Heart right ventricle (tissue), 16 donors: ENCODE data around the gene ARL8A. TPM values are rescaled to one million over a fixed set of nuclear protein-coding genes. Genes with fewer than 3 reads are reported as not detected.

Experiments used
- ATAC-seq, 8 donors: fragments of 200-7000 bp; cut with Tn5 transposase; one replicate each; pipeline ENCODE4 v1.9.1; 2020; ENCODE audit warnings: mild to moderate bottlenecking in 8 of 8, moderate library complexity in 8 of 8, moderate number of reproducible peaks in 1 of 8
- DNase-seq, 2 donors: peaks; one replicate each; pipeline ENCODE4 v3.0.0-alpha.2; 2020
- H3K27ac ChIP-seq, 10 donors: fragments of 200-600 bp; sonication (generic) in 2 of 10; one replicate each; pipeline versions ENCODE4 v1.5.0 to v1.8.0; 2020 to 2022; ENCODE audit warnings: mild to moderate bottlenecking in 3 of 10
- H3K27me3 ChIP-seq, 7 donors: fragments of 200-600 bp; one replicate each; pipeline ENCODE4 v1.8.0; 2021 to 2022; ENCODE audit warnings: mild to moderate bottlenecking in 2 of 7
- H3K36me3 ChIP-seq, 9 donors: fragments of 200-600 bp; sonication (generic) in 1 of 9; one replicate each; pipeline versions ENCODE4 v1.5.0 to v1.8.0; 2020 to 2022; ENCODE audit warnings: mild to moderate bottlenecking in 2 of 9
- H3K4me1 ChIP-seq, 9 donors: fragments of 200-600 bp; sonication (generic) in 1 of 9; one replicate each; pipeline versions ENCODE4 v1.5.0 to v1.8.0; 2020 to 2022; ENCODE audit warnings: mild to moderate bottlenecking in 4 of 9
- H3K4me3 ChIP-seq, 10 donors: fragments of 200-600 bp; sonication (generic) in 2 of 10; one replicate each; pipeline versions ENCODE4 v1.5.0 to v1.8.0; 2020 to 2022; ENCODE audit warnings: mild to moderate bottlenecking in 7 of 10, moderate library complexity in 2 of 10
- H3K9me3 ChIP-seq, 11 donors: fragments of 200-600 bp in 10 of 11; sonication (generic) in 2 of 11; one replicate each; pipeline versions ENCODE4 v1.5.0 to v1.8.0; 2013 to 2022; ENCODE audit warnings: mild to moderate bottlenecking in 2 of 11, control low read depth in 1 of 11, moderate library complexity in 1 of 11
- WGBS, 2 donors: extraction: QIAGEN DNeasy Blood & Tissue Kit; methylation state at CpG; one replicate each; pipeline ENCODE4 v1.1.7; 2013; ENCODE audit warnings: inconsistent platforms in 1 of 2; 5-methylcytosine and 5-hydroxymethylcytosine counted together
- intact Hi-C, 10 donors: fragments of 100-400 bp; cut with DNase I; formaldehyde crosslinking; loops; one replicate each; pipeline versions ENCODE4 v1.11.1 to v1.14.2; 2022
- polyA plus RNA-seq, 2 donors: library from polyadenylated mRNA; stranded (reverse); fragments of 200-250 nt; gene quantifications; one replicate each; pipeline ENCODE4 v1.2.3, GENCODE V29; 2013
- total RNA-seq, 10 donors: library from RNA; stranded (reverse); fragmentation: NEBNext Ultra II Directional in 3 of 10; extraction: Animal tissue kit (Norgen Biotek cat#: 25700) in 3 of 10; gene quantifications; one replicate each; pipeline versions ENCODE4 v1.2.1 to v1.2.4, GENCODE V29; 2021 to 2023
- TF ChIP-seq, protein P1 (sequence below), 9 donors: fragments of 200-600 bp; sonication (generic) in 2 of 9; IDR thresholded peaks; one replicate each; pipeline versions ENCODE4 v1.5.0 to v1.8.0; 2021 to 2022; ENCODE audit warnings: antibody characterized with exemption in 9 of 9, mild to moderate bottlenecking in 5 of 9, moderate library complexity in 1 of 9
- donor health status: Arrhythmogenic right ventricular cardiomyopathy.
- donor health status: ischemic (EF 13 %, LVEDD 7.1; RV severe dilation, severe dysfunction).
- donor health status: healthy with polysubstance abuse.
- donor health status: DM: no; HTN: yes; CAD: no.
- donor health status: DM: no; HTN: no; CAD: no.
- donor health status: ischemic (EF 25% LVEDD 6.9; RV normal size, moderate dysfunction).
- donor health status: ischemic (EF 25% LVEDD 5.7; RV mildly dilated, moderate dysfunction).
- donor health status: healthy.
- donor health status: DM: yes; HTN: yes; CAD: no.
- donor health status: Ischemic cardiomyopathy.
- donor health status: ischemic (EF 35%, LVEDD 5.7; RV mildly dilated, moderate dysfunction).
- donor health status: nonischemic (EF 11% LVEDD 7.7; RV severe dilation, severe dysfunction).
- donor health status: DM: yes; HTN: yes; CAD: no.
- donor health status: PGD.
- donor health status: ischemic (EF 29% LVEDD 5.4; RV normal size, mild dysfunction).
- donor health status: nonischemic (EF 23%, LVEDD 6.1; RV moderate dilation, normal function).

ARL8A gene
- total and polyA plus RNA-seq, 12 donors, result 21.5 to 92.7 (median 78.0) TPM

DNA sequence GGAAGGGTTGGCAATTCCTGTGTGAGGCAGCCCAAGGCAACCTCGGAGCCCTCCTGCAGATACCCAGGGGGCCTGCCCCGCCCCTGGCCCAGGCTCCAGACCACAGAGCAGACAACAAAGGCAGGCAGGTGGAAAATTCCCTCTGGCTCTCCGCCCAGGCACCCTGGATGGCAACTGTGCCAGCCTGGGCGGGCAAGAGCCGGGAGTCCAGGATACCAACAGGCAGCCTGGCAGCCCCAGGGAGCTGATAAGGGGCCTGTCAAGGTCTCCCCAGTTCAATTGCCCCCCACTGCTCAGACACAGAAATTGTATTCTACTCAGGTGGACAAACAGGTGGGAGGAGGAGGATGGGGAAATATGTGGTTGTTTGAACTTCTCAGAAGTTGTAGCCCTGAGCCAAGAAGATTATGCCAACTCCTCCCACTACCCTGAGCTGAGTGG, 37.2 kb downstream of the ARL8A start:
- peak; percentile 76 to 92 (median 88) for ATAC-seq

DNA sequence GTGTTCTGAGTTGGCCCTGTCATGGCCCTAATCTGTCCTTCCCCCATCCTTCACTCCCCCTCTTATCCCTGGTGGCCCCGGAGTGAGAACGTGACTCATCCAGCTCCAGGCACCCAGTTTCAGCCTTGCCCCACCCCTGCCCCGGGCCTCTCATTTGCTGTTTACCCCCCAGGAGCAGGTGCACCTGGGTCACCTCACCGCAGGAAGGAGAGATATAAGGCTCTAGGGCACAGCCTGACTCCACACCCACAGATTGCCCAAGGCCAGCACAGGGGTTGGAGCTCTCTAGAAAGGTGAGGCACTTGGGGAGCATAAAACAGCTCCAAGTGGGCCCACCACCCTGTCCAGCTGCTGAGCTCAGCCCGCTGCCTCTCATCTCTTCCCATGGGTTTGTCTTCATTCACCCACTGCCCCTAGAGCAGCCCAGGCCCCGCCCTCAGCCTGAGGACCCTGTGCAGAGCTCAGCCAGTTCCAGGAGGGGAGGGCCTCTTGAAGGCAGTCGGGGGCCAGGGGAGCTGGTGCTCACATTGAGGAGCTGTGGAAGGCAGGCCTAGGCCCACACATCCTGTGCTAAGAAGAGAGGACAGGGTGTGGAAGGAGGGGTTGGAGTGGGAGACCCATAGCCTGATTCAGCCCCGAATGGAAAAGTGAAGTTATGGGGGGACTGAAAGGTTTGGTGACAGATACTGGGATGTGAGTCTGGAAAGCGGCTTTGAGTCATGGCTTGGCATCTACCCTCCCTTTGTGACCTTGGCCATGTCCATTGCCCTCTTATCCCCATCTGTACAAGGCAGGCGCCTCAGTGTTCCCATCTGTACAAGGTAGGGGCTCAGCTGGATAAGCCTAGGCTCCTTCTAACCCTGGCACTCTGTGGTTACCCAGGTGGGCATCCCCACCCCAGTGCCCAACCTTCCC, 37.9 kb downstream of the ARL8A start:
- WGBS, 2 donors, result 61 to 80% methylated on average over 10 of the region's 10 CpGs
- no peak for DNase-seq
- peaks cover 0 to 31% (median 20%) of the 10 kb centered on the region in 9 donors for H3K4me1 ChIP-seq
- H3K27me3 ChIP-seq, result no peaks in the 10 kb centered on the region
- H3K36me3 ChIP-seq, result no peaks in the 10 kb centered on the region
- H3K4me3 ChIP-seq, result no peak overlapping the region
- peak; percentile 5 to 62 (median 30) for ATAC-seq
- H3K9me3 ChIP-seq, result no peaks in the 10 kb centered on the region
- TF ChIP-seq, protein P1, sequence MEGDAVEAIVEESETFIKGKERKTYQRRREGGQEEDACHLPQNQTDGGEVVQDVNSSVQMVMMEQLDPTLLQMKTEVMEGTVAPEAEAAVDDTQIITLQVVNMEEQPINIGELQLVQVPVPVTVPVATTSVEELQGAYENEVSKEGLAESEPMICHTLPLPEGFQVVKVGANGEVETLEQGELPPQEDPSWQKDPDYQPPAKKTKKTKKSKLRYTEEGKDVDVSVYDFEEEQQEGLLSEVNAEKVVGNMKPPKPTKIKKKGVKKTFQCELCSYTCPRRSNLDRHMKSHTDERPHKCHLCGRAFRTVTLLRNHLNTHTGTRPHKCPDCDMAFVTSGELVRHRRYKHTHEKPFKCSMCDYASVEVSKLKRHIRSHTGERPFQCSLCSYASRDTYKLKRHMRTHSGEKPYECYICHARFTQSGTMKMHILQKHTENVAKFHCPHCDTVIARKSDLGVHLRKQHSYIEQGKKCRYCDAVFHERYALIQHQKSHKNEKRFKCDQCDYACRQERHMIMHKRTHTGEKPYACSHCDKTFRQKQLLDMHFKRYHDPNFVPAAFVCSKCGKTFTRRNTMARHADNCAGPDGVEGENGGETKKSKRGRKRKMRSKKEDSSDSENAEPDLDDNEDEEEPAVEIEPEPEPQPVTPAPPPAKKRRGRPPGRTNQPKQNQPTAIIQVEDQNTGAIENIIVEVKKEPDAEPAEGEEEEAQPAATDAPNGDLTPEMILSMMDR (IDR thresholded peaks at IDR 0.05), result no peak
- peak overlapping the region; percentile 81 to 93 (median 87) for H3K27ac ChIP-seq
- intact Hi-C loops, result loop anchor here in 1 of 10 donors (2.0 kb wide), 1 partner anchor 50 kb away; no protein-coding TSS in a partner anchor

More for the DNA sequence above, 37.2 kb downstream of the ARL8A start:
- no peaks in the 10 kb centered on the region for H3K36me3 ChIP-seq
- no peak overlapping the region for H3K4me3 ChIP-seq
- H3K27me3 ChIP-seq, result no peaks in the 10 kb centered on the region
- DNase-seq, result peak; percentile 79
- H3K9me3 ChIP-seq, result no peaks in the 10 kb centered on the region
- WGBS, 2 donors, result 25 to 54% methylated on average over 5 of the region's 5 CpGs
- intact Hi-C loops, result loop anchor here in 1 of 10 donors (2.0 kb wide), 1 partner anchor 51 kb away; no protein-coding TSS in a partner anchor
- peaks cover 0 to 31% (median 20%) of the 10 kb centered on the region in 9 donors for H3K4me1 ChIP-seq
- TF ChIP-seq, protein P1 (IDR thresholded peaks at IDR 0.05), result no peak
- peak overlapping the region; percentile 81 to 93 (median 87) for H3K27ac ChIP-seq

DNA sequence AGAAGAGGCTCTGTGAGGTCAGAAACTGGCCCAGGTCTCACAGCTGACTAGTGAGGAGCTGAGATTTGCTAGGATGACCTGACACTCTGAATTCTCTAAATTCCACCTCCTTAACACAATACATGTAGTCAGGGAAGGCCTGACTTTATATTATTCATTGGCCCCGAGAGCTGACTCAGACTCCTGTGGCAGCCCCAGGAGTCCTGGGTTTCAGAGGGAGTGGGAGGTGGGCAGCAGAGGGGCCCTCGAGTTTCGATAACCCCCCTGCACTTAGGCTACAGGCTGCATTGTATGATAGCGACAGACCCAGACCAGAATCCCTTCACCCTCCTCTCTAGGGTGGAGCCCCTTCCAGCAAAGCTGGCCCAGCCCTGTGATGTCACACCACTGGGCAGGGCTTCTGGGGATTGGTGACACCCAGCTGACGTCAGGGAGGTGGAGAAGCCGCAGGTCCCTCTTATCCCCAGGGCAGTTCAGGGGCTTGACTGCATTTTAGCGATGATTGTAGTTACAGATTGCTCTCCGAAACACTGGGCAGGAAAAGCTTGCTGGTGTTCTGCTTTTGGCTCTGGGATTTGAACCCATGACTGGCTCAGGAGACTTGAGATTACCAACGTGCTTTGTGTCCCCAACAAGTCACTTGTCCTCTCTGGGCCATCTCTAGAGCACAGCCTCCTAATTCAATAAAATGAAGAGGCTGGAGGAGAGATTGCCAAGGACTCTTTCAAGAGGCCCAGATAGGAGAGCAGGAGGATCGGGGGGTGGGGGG, 38.8 kb downstream of the ARL8A start:
- ATAC-seq, result no peak
- no peaks in the 10 kb centered on the region for H3K36me3 ChIP-seq
- H3K27ac ChIP-seq, result peak overlapping the region in 2 of 10 donors; percentile 90 to 93
- peaks cover 0 to 31% (median 20%) of the 10 kb centered on the region in 9 donors for H3K4me1 ChIP-seq
- H3K27me3 ChIP-seq, result no peaks in the 10 kb centered on the region
- WGBS, 2 donors, result 53 to 56% methylated on average over 10 of the region's 10 CpGs
- no peak overlapping the region for H3K4me3 ChIP-seq
- intact Hi-C loops, result loop anchor here in 1 of 10 donors (2.0 kb wide), 1 partner anchor 49 kb away; no protein-coding TSS in a partner anchor
- TF ChIP-seq, protein P1 (IDR thresholded peaks at IDR 0.05), result no peak
- H3K9me3 ChIP-seq, result no peaks in the 10 kb centered on the region
- DNase-seq, result peak in 1 of 2 donors; percentile 18

DNA sequence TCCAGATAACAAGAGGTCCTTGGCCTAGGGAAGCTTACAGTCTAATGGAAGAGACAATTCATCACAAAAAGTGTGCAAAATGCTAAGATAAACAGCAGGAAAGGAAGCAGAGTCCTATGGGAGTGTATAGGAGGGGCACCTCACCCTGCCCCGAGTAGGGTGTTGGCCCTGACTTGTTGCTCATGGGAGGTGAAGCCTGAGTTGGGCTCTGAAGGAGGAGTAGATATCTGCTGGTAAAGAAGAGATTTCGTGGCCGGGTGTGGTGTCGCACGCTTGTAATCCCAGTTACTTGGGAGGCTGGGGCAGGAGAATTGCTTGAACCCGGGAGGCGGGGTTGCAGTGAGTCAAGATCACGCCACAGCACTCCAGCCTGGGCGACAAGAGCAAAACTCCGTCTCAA, 40.5 kb downstream of the ARL8A start:
- intact Hi-C loops, result loop anchor here in 1 of 10 donors (1.0 kb wide), 1 partner anchor 13 kb away; no protein-coding TSS in a partner anchor
- TF ChIP-seq, protein P1 (IDR thresholded peaks at IDR 0.05), result no peak
- Histone ChIP-seq H3K4me3 (no peak overlapping the region), H3K36me3 (no peaks in the 10 kb centered on the region), H3K9me3 (no peaks in the 10 kb centered on the region), H3K27ac (no peak overlapping the region), H3K27me3 (no peaks in the 10 kb centered on the region), H3K4me1 (peaks cover 0 to 28% (median 20%) of the 10 kb centered on the region in 9 donors)
- DNase-seq, result no peak
- no peak for ATAC-seq
- 89 to 93% methylated on average over 10 of the region's 10 CpGs for WGBS, 2 donors
